ENCODE results near the gene GSDME. TPM values are rescaled to one million over a fixed set of nuclear protein-coding genes. Genes with fewer than 3 reads are reported as not detected.

GSDME gene
- total RNA-seq, 4 donors from 2014 or later: 0.42 to 9.2 (median 2.1) TPM

DNA sequence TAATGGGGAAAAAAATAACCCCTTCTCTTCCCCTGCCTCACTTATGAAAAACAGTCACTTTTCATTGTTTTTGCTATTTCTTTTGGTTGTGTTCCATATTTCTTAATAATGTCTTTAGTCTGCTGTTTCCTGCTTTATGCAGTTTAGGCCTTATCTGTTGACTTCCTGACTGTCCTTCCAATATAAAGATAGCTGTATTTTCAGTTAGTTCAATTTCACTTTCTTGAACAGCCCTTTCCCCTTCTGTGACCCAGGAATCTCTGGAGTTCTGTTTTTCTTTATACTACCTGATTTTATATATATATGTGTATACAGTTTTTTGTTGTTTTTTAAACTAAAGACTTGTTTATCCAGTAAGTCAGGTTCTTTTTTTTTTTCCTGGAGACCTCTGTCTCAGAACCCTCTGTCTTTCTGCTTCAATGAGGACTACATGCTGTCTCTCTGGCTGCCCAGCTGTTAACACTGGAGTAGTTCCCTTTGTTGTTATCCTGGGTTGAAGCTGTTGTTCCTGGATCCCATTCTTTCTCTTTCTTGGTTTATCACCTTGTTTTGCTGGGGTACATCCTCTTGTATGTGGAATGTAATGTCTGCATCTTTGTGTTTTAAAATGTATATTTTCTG lies 87.2 kb downstream of the GSDME start:
- intact Hi-C loops (cut with DNase I; ENCODE audit: low total_unique reads): loop anchor here (2.0 kb wide), 1 partner anchor 19 kb away; no protein-coding TSS in a partner anchor
- no peak for TF ChIP-seq POLR2A (IDR thresholded peaks at IDR 0.05)
- TF ChIP-seq, protein P1, sequence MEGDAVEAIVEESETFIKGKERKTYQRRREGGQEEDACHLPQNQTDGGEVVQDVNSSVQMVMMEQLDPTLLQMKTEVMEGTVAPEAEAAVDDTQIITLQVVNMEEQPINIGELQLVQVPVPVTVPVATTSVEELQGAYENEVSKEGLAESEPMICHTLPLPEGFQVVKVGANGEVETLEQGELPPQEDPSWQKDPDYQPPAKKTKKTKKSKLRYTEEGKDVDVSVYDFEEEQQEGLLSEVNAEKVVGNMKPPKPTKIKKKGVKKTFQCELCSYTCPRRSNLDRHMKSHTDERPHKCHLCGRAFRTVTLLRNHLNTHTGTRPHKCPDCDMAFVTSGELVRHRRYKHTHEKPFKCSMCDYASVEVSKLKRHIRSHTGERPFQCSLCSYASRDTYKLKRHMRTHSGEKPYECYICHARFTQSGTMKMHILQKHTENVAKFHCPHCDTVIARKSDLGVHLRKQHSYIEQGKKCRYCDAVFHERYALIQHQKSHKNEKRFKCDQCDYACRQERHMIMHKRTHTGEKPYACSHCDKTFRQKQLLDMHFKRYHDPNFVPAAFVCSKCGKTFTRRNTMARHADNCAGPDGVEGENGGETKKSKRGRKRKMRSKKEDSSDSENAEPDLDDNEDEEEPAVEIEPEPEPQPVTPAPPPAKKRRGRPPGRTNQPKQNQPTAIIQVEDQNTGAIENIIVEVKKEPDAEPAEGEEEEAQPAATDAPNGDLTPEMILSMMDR (IDR thresholded peaks at IDR 0.05): no peak
- DNase-seq (ENCODE audit: low spot score in 2 of 2): no peak
- no peak overlapping the region for H3K4me3 ChIP-seq (ENCODE audit: low read depth, poor library complexity, severe bottlenecking)

DNA sequence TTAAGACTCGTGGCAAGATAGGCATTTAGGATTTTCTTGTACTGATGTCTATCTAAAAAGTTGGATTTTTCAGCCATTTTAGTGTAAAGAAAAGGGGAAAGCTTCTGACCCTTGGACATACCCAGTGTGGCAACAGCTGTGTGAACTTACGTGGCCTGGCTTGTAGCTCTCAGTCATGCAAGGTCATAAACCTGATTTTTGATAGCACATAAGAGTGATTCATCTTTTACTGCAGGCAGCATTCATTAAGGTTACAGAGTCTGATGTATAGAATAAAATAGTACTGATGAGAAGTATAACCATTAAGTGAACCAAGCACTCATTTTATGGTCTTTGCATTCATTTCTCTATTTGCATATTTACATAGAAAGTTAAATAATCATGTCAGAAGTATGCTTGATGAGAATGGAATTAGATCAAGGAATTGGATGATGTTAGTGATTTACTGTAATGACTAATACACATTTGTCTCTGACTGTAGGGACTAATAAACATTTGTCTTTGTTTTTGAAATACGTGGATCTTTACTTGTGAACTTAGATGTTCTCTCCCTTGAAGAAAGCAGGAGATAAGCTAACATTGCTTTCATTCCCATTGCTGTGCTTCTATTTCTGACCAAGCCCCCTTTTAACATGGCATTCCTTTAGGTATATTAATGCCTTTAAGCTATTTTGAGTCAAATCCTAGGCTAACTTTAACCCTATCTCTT lies 88.2 kb downstream of the GSDME start:
- no peak overlapping the region for H3K4me3 ChIP-seq (ENCODE audit: low read depth, poor library complexity, severe bottlenecking)
- no peak for DNase-seq (ENCODE audit: low spot score in 2 of 2)
- TF ChIP-seq, protein P1 (IDR thresholded peaks at IDR 0.05): no peak
- no peak for TF ChIP-seq POLR2A (IDR thresholded peaks at IDR 0.05)
- WGBS, 2 donors: 52 to 71% methylated on average over 3 of the region's 3 CpGs
- intact Hi-C loops (cut with DNase I; ENCODE audit: low total_unique reads): no loop called here

DNA sequence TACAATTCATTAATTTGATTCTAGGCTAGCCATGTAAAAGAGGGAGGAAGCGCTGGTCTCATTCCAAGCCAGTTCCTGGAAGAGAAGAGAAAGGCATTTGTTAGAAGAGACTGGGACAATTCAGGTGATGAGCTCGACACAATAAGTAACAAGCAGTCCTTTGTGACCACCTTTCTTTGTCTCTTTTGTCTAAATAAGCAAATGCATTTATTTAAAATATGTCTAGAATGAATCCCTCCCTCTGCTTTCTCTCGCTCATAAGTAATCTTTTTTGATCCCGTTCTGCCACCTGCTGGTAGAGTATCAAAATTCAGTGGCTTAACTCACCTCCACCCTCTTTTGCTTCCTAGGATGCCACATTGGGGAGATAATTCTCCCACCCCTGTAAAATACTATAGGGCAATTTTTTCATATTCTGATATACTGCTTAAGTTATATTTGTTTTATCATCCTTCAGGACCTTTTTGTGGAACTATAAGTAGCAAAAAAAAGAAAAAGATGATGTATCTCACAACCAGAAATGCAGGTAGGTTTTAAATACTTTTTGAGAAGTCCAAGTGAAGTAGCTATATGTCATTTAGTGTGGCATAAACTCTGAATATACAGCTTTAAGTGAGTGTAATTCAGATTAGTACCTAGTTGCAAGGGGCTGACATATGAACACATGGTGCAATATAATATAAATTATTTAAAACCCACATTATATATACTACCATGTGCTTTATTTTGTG lies 91.5 kb downstream of the GSDME start:
- H3K4me3 ChIP-seq (ENCODE audit: low read depth, poor library complexity, severe bottlenecking): no peak overlapping the region
- DNase-seq (ENCODE audit: low spot score in 2 of 2): peak in 1 of 2 donors; percentile 23
- intact Hi-C loops (cut with DNase I; ENCODE audit: low total_unique reads): no loop called here
- WGBS, 2 donors: 25 to 29% methylated on average over 4 of the region's 4 CpGs
- TF ChIP-seq, protein P1 (IDR thresholded peaks at IDR 0.05): no peak
- no peak for TF ChIP-seq POLR2A (IDR thresholded peaks at IDR 0.05)

DNA sequence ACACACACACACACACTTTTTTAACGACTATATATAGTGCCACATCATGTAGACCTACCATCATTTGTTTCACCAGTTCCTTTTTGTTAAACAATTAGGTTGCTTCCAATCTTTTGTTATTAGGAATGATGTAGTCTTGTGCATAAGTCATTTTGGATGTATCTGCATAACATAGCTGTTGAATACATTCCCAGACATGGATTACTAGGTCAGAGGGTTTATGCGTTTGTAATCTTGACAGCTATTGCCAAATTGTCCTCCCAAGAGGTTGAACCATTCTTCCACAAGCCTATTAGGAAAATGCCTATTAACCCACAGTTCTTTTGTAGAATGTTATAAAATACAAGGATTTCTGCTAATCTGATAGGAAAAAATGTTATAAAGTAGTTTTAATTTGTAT lies 96.7 kb downstream of the GSDME start:
- WGBS, 2 donors: 63 to 72% methylated on average over 2 of the region's 2 CpGs
- no peak for TF ChIP-seq POLR2A (IDR thresholded peaks at IDR 0.05)
- TF ChIP-seq, protein P1 (IDR thresholded peaks at IDR 0.05): no peak
- no peak for DNase-seq (ENCODE audit: low spot score in 2 of 2)
- intact Hi-C loops (cut with DNase I; ENCODE audit: low total_unique reads): no loop called here
- no peak overlapping the region for H3K4me3 ChIP-seq (ENCODE audit: low read depth, poor library complexity, severe bottlenecking)

DNA sequence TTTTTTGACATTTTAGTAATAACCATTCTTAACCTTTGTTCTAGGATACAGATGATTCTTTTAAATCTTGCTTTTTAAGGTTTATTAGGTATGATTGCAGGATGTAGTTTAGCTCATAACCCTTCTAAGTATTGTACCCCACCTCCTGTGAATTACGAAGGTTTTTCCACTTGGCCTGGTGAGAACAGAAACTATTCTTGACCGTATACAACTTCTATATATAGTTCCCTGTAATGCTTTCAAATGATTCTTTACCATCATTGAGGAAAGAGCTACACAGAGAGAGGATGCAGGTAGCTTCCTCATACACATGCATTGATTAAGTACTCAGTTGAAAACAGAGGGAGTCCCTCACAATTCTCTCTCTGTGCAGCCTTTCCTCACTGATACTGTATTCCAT lies 97.8 kb downstream of the GSDME start:
- intact Hi-C loops (cut with DNase I; ENCODE audit: low total_unique reads): no loop called here
- WGBS, 2 donors: 84 to 88% methylated on average over 2 of the region's 2 CpGs

More for the DNA sequence above, 97.8 kb downstream of the GSDME start:
- no peak for DNase-seq (ENCODE audit: low spot score in 2 of 2)
- H3K4me3 ChIP-seq (ENCODE audit: low read depth, poor library complexity, severe bottlenecking): no peak overlapping the region
- TF ChIP-seq, protein P1 (IDR thresholded peaks at IDR 0.05): no peak
- TF ChIP-seq POLR2A (IDR thresholded peaks at IDR 0.05): no peak

Measured in lower leg skin (tissue), 4 donors.